Thyroid gland (tissue), 4 donors: ENCODE results near the gene MLH1. TPM values are rescaled to one million over a fixed set of nuclear protein-coding genes. Genes with fewer than 3 reads are reported as not detected.

Experiments used
- DNase-seq, 2 donors: peaks; one replicate each; pipeline ENCODE4 v3.0.0-alpha.2; 2019
- H3K27ac ChIP-seq, 3 donors: fragments of 200-600 bp; sonication (generic); 1 replicate in 2 of 3; 2 replicates in 1 of 3; pipeline ENCODE4 v1.5.1; 2016 to 2019; ENCODE audit warnings: mild to moderate bottlenecking in 1 of 3, moderate library complexity in 1 of 3
- H3K27me3 ChIP-seq: fragments of 200-600 bp; sonication (generic); one replicate; pipeline ENCODE4 v1.5.1; 2019
- H3K36me3 ChIP-seq, 2 donors: fragments of 200-600 bp; sonication (generic); one replicate each; pipeline ENCODE4 v1.5.1; 2016 to 2019
- H3K4me1 ChIP-seq, 2 donors: fragments of 200-600 bp; sonication (generic); one replicate each; pipeline ENCODE4 v1.5.1; 2017 to 2019
- H3K4me3 ChIP-seq, 3 donors: fragments of 200-600 bp; sonication (generic); replicated peaks in 1 of 3; 1 replicate in 2 of 3; 2 replicates in 1 of 3; pipeline ENCODE4 v1.5.1; 2016; ENCODE audit warnings: mild to moderate bottlenecking in 1 of 3
- H3K9me3 ChIP-seq: fragments of 200-600 bp; sonication (generic); one replicate; pipeline ENCODE4 v1.5.1; 2017
- CTCF ChIP-seq, 6 experiments: fragments of 200-600 bp in 3 of 6; fragments of 450-650 bp in 3 of 6; sonication (generic) in 3 of 6; IDR thresholded peaks; one replicate each; pipeline ENCODE4 v1.5.1; 2016 to 2019; ENCODE audit warnings: antibody characterized with exemption in 6 of 6, mild to moderate bottlenecking in 2 of 6, inconsistent platforms in 1 of 6, moderate library complexity in 1 of 6
- POLR2A ChIP-seq, 2 donors: fragments of 450-650 bp; IDR thresholded peaks; one replicate each; pipeline ENCODE4 v1.6.1; 2017; ENCODE audit warnings: antibody characterized with exemption in 2 of 2, mild to moderate bottlenecking in 2 of 2, moderate library complexity in 1 of 2
- WGBS, 2 donors: methylation state at CpG; one replicate each; pipeline ENCODE4 v1.1.5; 2017; 5-methylcytosine and 5-hydroxymethylcytosine counted together
- intact Hi-C: fragments of 100-400 bp; cut with DNase I; formaldehyde crosslinking; loops from one replicate; pipeline ENCODE4 v1.15.1; 2023
- total RNA-seq, 4 donors: library from RNA; depleted of rRNA; stranded (reverse); fragments of >200 nt; gene quantifications; one replicate each; pipeline ENCODE4 v1.2.3, GENCODE V29; 2016

Gene MLH1
- total RNA-seq, 4 donors from 2014 or later, result 32.1 to 65.7 (median 54.3) TPM

- intact Hi-C loops, result no loop called here
- no peaks in the 10 kb centered on the region for H3K36me3 ChIP-seq
- 94 to 97% methylated on average over 2 of the region's 2 CpGs for WGBS, 2 donors
Measured at GRCh38 chr3:37087870-37088269, 94.6 kb downstream of the MLH1 start.

GRCh38 chr3:37092484-37092883 lies 99.2 kb downstream of the MLH1 start:
- Histone ChIP-seq H3K36me3 (no peaks in the 10 kb centered on the region), H3K9me3 (no peaks in the 10 kb centered on the region), H3K27ac (no peak overlapping the region), H3K4me1 (peaks cover 3 to 7% of the 10 kb centered on the region in 2 donors), H3K27me3 (no peaks in the 10 kb centered on the region), H3K4me3 (no peak overlapping the region)
- TF ChIP-seq CTCF (IDR thresholded peaks at IDR 0.05), result no peak
- TF ChIP-seq POLR2A (IDR thresholded peaks at IDR 0.05), result no peak
- WGBS, 2 donors, result 92 to 95% methylated on average over 3 of the region's 3 CpGs
- DNase-seq, result no peak
- intact Hi-C loops, result no loop called here

More at GRCh38 chr3:37087870-37088269, 94.6 kb downstream of the MLH1 start:
- Histone ChIP-seq H3K4me3 (no peak overlapping the region), H3K4me1 (no peaks in the 10 kb centered on the region), H3K27ac (no peak overlapping the region), H3K27me3 (no peaks in the 10 kb centered on the region), H3K9me3 (no peaks in the 10 kb centered on the region)
- TF ChIP-seq POLR2A (IDR thresholded peaks at IDR 0.05), result no peak
- TF ChIP-seq CTCF (IDR thresholded peaks at IDR 0.05), result no peak
- DNase-seq, result no peak

DNA sequence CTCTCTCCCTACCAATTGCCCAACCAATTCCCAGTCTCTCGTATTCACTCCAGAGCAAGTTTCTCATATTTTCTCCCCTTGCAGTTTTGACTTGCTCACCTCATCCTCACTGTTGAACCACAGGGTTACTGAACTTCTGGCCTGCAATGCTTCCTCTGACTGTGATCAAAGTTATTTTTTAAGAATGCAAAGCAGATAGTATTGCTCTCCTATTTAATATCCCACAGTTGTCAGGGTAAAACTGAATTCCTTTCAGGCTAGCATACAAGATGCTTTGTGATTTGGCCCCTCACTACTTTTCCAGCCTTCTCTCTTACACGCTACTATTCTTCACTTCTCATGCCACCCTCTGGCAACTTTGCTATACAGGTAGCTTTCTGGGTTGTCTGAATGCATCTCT lies 100.2 kb downstream of the MLH1 start:
- Histone ChIP-seq H3K36me3 (no peaks in the 10 kb centered on the region), H3K4me1 (peaks cover 3 to 7% of the 10 kb centered on the region in 2 donors), H3K27me3 (no peaks in the 10 kb centered on the region), H3K27ac (no peak overlapping the region), H3K9me3 (no peaks in the 10 kb centered on the region), H3K4me3 (no peak overlapping the region)
- WGBS, 2 donors, result 96 to 97% methylated on average over 2 of the region's 2 CpGs
- intact Hi-C loops, result no loop called here
- no peak for DNase-seq
- TF ChIP-seq POLR2A (IDR thresholded peaks at IDR 0.05) (no peak), CTCF (IDR thresholded peaks at IDR 0.05) (no peak)

GRCh38 chr3:37094636-37095035 lies 101.3 kb downstream of the MLH1 start:
- H3K27ac ChIP-seq, result no peak overlapping the region
- H3K27me3 ChIP-seq, result no peaks in the 10 kb centered on the region
- TF ChIP-seq POLR2A (IDR thresholded peaks at IDR 0.05) (no peak), CTCF (IDR thresholded peaks at IDR 0.05) (no peak)
- peaks cover 3 to 7% of the 10 kb centered on the region in 2 donors for H3K4me1 ChIP-seq
- intact Hi-C loops, result no loop called here
- WGBS, 2 donors, result 81 to 91% methylated on average over 3 of the region's 3 CpGs
- no peaks in the 10 kb centered on the region for H3K9me3 ChIP-seq
- H3K36me3 ChIP-seq, result no peaks in the 10 kb centered on the region
- no peak overlapping the region for H3K4me3 ChIP-seq
- DNase-seq, result no peak

GRCh38 chr3:37096288-37096687 lies 103.0 kb downstream of the MLH1 start:
- no peak for DNase-seq
- peak overlapping the region in 1 of 3 donors; percentile 23 for H3K27ac ChIP-seq
- no peaks in the 10 kb centered on the region for H3K36me3 ChIP-seq
- H3K27me3 ChIP-seq, result no peaks in the 10 kb centered on the region
- H3K4me3 ChIP-seq, result no peak overlapping the region
- WGBS, 2 donors, result 41 to 45% methylated on average over 1 of the region's 1 CpG
- H3K9me3 ChIP-seq, result no peaks in the 10 kb centered on the region
- H3K4me1 ChIP-seq, result peaks cover 3 to 7% of the 10 kb centered on the region in 2 donors
- TF ChIP-seq CTCF (IDR thresholded peaks at IDR 0.05) (no peak), POLR2A (IDR thresholded peaks at IDR 0.05) (no peak)
- intact Hi-C loops, result no loop called here
